HT1080 (cell line): ENCODE results near the gene FMN2. TPM values are rescaled to one million over a fixed set of nuclear protein-coding genes. Genes with fewer than 3 reads are reported as not detected.

Source experiments
- DNase-seq: peaks from one replicate; pipeline ENCODE4 v3.0.0-alpha.2; 2015; ENCODE audit warnings: low read depth
- total RNA-seq: library from RNA; depleted of rRNA; stranded (reverse); fragments of >200 nt; shearing (Covaris generic); gene quantifications from 2 replicates; pipeline ENCODE4 v1.2.3, GENCODE V29; 2014

The FMN2 gene
- total RNA-seq, 1 experiment from 2014 or later, result 1.3 TPM

DNA sequence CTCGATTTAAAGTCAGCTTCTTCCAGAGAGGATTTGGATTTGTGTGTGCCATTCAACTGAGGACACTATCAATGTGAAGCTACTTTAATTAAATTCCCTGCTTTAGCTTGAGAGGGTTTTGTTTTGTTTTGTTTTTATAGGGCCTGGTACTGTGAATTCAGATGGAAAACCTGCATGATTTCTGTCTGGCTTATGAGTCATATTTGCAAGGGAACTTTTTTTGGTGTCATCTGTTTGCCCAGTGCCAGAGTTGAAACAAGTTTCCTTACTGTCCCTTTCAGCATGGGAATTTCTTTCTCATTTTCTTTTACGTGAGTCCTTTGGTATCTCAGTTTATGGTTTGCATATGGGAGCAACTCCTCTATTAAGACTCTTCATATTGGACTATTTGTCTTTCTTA lies 325.6 kb downstream of the FMN2 start:
- DNase-seq, result peak; percentile 27

DNA sequence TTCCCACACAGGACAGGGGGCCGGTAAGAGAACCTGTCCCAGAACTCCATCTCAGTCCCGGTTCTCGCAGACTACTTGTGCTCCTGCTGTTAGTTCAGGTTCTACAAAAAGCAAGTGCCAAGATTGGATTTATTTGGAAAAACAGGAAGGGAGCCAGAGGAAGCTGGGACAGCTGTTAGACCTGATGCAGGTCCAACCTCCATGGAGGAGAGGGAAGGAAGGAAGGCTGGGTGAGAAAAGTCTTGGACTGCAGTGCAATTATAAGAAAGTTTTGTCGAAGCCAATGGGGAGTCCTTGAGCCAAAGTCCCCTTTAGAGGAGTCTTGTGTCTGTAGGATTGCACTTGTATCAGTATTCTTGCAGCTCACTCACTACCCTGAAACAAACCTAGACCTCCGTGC lies 329.1 kb downstream of the FMN2 start:
- DNase-seq, result no peak

DNA sequence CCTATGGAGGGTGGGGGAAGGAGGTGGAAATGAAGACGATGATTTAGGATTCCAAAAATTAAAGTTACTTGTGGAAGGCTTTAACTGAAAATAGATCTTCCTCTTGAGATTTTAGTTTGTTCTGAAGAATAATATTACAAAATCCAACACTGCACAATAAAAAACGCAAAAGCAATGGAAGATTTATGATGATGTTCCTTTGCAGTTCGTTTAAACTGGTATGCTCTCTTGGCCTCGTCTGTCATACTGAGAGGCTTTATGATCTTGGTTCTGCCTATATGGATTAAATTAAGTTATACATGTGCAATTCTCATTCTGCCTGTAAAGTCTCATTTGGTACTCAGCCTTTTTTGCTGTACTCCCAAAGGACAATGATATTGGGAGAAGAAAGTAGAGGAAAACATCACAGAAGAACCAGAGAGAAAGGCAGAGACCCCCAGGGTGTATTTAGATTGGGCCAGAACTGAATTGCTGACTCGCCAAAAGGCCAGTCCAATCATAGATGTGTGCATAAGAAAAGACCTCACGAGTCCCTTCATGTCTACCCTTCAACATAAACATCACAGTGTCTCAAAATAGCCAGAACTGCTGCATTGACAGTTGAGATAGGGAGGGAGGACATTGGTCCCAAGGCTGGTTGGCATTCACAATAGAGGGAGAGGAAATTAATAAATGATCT lies 331.7 kb downstream of the FMN2 start:
- no peak for DNase-seq

DNA sequence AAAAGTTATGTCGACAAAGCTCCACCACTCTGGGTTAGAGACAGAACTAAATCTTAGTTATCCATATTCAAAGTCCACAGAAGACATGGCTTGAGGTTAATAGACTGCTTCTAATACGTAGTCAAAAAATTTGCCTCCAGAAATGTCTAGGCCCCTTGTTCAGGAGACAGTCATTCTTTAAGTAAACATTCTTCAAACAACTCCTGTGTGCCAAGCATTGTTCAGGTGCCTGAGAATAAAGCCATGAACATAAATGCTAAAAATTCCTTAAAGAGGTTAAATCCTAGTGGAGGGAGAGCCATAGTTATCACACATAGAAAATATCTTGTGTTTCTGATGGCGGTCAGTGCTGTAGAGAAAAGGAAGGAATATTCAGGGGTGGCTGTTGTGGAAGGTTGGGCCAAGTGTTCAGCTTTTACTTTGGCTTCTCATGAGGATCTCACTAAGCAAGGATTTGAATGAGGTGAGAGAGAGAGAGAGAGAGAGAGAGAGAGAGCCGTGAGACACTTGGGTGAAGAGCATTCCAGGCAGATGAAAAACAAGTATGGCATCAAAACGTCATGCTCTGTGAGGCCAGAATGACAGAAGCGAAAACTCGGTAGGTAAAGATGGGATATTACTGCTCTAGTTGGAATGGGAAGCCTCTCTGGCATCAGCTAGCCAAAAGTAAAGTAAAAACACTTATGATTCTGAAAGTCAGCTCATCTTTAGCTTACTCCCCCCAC lies 333.2 kb downstream of the FMN2 start:
- DNase-seq, result no peak

DNA sequence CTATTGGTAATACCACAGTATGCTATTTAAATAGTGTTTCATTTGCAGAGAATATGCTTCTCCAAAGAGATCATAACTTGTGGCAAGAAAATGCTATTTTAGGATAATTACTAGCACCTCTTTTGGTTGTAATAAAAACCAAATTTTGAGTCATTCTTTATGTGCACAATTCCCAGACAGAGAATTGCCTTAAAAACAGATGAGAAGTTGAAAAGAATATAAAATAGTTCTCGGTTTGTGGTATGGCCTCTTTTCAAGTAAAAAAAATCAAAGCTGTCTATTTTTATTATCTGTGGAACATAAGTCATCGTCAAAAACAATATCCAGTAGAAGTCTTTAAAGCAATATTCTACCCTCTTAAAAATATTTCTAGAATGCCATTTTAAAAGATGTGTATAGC lies 334.4 kb downstream of the FMN2 start:
- no peak for DNase-seq

DNA sequence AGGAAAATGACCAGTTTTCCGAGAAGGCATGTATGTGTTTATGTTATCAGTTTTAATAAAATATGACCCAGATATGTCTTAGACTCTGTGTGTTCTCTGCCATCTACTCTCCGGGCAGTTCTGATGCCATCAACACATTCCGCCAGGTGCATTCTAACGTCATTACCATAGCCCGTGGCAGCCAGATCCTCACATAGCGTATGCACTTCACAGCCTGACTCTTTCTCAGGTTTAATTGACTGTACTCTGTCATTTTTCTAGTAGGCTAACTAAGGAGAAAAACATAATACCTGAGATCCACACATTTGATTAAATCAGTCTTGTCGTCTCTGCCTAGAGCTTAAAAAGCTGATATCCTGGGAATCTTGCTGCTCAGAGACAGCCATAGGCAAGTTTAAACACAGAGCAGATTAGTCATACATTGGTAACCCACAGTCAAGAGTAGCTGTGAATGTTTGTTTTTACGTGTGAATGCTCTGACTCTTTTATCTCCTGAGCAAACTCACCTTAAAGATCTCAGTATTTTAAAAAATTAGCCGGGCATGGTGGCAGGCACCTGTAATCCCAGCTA lies 344.4 kb downstream of the FMN2 start:
- peak; percentile 6 for DNase-seq

DNA sequence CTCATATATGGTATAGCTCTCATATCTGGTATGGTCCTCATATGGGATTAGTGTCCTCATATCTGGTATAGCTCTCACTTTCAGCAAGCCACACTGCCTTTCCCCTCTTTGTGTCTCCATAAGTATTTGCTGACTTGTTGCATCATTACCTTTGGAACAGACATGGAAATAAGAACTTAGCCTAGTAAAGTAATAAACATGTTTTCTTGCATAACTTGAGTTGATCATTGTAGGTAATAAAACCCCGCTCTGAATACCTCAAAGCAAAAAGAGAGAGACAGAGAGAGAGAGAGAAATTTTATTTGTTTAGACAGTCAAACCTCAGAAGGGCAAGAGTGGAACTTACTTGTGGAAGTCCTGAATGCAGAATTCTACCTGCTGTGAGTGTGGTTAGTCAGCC lies 350.0 kb downstream of the FMN2 start:
- no peak for DNase-seq

DNA sequence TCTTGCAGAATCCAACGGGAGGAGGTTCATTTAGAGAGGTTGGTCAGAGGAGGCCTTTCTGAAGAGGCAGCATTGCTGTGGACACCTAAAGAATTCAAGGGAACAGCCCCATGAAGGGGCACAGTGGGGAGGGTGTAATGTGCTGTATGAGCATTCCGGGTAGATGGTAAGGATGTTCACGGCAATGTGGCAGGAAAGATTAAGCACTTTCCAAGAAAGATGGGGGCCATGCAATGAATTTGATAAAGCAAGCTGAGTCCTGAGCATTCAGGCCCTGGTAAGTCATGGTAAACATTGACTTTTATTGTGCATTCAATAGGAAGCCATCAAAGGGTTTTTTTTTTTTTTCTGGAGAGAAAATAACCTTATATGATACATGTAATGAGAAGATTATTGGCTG lies 353.7 kb downstream of the FMN2 start:
- no peak for DNase-seq

DNA sequence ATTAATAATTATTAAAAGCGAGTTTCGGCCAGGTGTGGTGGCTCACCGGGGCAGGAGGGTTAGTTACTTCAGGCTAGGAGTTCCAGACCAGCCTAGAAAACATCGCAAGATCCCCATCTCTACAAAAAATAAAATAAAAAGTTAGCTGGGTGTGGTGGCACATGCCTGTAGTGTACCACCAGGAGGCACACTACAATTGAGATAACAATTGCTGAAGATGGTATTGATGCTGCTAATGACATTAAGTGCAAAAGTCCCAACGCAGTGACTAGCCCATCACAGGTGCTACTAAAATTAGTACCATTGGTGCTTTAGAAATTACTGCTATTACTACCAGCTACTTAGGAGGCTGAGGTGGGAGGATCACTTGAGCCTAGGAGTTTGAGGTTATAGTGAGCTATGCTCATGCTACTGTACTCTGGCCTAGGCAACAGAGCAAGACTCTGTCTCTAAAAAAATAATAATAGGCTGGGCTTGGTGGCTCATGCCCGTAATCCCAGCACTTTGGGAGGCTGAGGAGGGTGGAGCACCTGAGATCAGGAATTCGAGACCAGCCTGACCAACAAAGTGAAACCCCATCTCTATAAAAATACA lies 363.6 kb downstream of the FMN2 start:
- DNase-seq, result peak; percentile 23

DNA sequence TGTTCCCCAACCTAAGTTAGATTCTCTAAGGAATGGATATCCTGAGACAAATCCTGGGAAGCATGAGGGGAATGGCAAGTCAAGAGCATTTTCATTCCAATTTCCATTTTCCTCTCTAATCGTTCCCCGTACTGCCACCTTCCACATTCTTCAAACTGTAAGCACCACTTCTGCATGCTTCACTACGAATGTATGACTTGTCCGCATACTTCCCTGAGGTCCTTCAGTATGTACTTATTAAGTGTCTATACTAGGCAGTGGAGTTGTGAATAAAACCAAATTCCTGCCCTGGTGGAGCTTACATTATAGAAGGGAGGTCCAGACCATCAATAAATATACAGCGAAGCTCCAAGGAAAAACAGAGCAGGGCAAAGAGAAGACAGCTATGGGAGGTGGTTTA lies 365.5 kb downstream of the FMN2 start:
- no peak for DNase-seq

DNA sequence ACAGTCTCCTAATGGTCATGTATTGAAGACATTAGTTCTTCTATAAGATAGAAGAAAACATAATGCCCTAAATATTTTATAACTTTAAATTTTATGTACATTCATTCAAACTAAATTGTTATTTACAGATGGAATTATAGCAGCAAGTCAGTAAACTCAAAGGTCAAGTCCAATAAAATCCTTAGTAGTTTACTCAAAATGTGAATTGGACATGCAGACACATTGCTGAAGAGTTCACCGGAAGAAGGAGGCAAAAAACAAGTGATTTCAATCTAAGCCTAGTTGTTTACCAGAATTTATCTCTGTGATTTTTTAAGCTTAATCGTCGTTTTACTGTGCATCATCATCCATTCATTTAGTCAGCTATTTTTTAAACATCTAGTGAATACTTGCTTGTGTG lies 370.6 kb downstream of the FMN2 start:
- DNase-seq, result no peak

DNA sequence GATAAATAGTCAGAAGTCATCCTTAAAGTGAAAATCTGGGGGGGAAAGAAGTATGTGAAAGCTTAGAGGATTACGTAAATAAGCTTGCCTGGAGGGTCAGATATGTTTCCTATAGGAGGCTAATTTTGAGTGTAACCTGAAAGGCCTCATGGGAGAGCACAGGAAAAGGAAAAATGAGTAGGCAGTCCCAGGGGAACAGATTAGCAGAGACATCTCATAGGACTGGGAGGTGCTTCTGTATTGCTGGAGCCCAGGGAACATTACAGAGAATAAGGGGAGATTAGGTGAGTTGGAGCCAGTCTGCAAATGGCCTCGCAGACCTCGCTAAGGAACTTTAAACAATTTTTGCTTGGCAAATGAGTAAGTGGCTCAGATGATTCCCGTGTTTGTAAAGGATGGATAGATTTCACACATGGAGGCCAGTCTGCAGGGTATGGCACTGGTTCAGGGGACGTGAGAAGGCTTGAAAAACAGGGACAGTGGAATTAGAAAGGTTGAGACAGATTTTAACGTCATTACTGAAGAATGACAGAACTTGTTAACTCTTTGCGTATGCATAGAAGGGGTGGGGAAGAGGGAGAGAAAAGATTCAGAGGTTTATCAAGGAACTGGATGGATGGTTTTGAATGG lies 371.2 kb downstream of the FMN2 start:
- no peak for DNase-seq

DNA sequence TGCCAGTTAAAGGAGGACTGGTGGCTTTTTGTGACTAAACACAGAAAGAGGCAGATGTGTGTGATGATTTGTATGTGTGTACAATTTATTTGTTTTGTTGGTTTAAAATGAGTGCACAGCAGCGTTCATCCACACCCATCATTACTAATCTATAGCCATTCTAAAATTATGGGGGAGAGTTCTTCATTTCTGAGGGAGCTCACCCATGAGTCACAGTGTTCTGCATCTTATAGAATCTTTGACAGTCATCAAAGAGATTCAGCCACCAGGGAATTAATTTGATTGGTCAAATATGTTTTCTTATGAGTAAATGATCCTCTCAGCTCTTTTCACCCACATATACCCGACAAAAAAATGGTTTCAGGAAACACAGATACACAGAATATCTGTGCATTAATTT lies 372.4 kb downstream of the FMN2 start:
- no peak for DNase-seq

DNA sequence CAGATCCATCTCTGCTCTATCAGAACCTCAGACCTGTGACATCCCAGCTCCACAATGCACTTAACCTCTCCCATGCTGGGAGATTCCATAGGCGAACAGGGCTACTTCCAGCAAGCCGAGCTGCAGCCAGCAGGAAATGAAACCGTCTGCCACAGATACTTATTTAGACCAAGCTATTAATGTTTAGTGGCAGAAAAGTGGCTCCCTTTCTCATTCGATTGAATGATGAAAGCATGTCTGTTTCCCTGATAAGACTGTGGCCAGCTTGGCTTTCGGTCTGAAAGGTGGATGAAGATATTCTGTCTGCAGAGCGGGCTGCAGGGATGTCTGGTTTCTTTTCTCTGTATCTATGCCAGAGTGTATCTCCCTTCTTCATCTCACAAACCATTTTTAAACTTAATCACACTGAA lies 373.9 kb downstream of the FMN2 start:
- DNase-seq, result peak; percentile 15

DNA sequence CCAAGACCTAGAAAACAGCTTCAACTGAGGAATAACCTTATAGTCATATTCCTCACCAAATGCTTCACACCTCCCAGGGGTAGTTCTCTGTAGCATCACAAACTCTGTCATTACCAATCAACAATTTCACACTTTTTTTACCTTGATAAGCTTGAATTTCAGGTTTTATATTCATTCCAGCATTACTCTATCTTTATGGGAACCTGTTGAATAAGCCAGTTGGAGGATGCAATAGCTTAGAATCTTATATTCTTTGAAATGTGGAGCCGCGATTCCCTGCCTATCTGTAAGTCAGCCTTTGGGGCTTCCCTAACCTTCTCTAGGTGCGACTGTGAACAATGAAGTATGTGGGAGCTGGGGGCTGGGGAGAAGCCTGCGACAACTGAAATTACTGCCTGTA lies 374.8 kb downstream of the FMN2 start:
- no peak for DNase-seq

DNA sequence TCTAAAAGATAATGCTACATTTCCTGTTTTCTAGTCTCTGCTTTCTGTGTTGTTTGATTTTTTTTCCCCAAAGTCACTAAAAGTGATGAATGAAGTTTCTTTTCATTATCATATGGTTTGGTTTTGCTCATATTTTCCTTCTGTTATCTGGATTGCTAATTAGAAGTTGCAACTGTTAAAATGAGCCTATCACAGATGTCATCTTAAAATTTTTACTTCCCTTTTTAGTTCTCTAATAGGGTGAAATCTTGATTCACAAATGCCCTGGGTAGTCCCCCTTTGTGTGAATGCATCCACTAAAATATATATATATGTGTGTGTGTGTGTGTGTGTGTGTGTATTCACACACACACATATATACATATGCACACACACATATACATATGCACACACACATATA lies 376.2 kb downstream of the FMN2 start:
- DNase-seq, result no peak

DNA sequence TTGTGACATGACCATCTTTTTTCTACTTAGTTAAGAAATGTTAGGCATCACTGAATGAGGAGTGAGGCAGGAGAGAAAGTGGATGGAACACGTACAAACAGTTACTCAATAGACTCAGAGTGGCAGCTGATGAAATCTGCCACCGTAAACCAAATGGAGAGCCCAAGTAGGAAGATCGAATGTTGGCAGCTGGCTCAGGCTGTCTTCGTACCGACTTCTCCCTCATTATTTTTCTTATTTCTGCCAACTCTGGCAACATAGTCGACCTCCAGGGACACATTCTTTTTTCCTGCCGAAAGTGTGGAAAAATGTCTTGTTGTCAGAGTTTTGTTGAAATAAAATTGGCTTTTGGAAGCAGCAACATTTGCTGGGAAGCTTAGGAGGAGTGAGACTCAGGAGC lies 377.0 kb downstream of the FMN2 start:
- DNase-seq, result no peak

DNA sequence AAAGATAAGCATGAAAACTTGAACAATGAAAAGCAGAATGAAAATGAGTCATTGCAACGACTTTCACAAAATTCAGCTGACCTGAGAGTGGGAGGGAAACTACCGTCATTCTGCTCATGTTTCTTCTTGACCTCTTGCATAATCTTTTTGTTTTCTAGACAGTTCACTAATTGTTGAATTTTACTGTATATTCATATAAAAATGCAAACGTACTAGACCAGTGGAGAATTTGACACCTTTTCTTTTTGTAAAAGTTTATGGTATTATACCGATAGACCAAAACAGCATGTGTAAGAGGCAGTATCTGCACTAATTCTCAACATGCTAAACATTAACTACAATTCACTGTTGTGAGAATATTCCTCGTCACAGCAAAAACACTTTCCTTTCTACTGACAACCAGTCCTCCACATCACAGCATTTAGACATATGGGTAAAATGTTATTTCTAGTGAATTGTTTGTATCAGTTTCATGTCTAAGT lies 382.5 kb downstream of the FMN2 start:
- peak; percentile 46 for DNase-seq

DNA sequence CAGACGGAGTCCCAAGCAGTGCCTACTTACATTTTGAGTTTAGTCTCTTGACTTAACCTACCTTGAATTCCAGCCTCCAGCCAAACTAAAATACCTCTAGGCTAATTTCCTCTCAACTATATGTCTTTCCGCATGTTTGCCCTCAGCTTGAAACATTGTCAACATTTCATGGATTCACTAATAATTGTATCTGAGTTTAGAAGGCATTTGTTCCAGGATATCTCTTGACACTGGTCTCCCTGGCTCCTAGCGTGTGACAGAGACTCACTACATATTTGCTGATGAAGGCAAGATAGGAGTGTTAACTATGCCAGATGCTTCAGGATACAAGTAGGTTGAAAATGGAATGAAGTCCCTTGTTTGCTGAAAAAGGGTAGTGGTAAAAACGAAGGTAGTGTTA lies 384.1 kb downstream of the FMN2 start:
- DNase-seq, result no peak

DNA sequence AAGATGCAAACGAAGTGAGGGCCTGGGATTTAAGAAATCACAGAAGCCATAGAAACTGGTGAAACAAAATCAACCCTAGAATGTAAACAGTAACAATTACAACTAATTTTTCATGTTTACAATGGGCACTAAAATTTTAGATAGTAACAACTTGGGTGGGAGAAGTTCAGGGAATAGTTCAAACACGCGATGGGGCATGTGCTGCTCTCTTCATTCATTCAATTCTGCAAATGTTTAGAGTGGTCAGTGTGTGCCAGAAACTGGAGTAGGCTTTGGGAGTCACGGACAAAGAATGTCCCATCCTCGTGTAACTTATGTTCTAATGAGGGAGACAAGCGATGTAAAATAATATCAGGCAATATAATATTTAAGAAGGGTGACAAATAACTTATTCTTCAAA lies 386.9 kb downstream of the FMN2 start:
- DNase-seq, result no peak

DNA sequence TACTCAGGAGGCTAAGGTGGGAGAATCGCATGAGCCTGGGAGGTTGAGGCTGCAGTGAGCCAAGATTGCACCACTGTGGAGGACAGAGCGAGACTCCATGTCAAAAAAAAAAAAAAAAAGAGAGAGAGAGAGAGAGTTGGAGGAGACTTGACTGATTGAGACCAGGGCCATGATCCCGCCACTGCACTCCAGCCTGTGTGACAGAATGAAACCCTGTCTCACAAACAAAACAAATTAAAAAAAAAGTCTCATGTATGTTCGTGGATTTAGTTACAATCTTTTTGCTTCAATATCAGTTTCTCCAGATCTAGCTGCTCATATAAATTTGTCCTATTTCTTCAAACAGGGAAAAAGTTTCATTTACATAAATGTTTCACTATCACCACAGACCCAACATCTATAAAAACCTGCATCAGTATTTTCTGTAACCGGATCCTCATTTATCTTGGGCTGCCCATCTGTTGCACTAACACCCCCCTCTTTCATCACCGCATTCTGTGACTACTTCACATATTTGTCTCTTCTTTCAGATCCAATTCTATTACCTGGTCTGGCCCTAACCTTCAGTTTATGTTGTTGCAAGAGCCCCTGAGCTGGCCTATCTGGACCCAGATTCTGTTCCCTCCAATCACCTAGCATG lies 393.2 kb downstream of the FMN2 start:
- no peak for DNase-seq
